ENCODE data around the gene DCAF5.

DNA sequence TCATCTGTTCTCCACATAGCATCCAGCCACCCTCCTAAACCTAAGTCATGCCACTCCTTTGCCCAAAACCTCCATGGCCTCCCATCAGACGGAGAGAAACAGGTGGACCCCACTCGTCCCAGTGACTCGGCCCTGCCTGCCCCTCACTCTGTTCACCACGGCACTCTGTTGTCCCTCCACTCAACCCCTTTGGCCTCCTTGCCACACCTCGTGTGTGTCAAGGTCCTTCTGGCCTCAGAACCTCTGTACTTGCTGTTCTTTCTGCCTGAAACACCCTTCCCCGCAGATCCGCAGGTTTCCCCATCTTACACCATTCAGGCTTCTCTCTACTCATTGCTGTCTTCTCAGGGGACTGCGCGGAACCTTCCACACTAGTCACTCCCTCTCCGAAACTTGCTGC, 149.3 kb downstream of the DCAF5 start:
- TF ChIP-seq CTCF (IDR thresholded peaks at IDR 0.05) (no peak), EZH2 (IDR thresholded peaks at IDR 0.05; ENCODE audit: borderline replicate concordance, insufficient read depth, low read depth, low read length, poor library complexity, severe bottlenecking) (no peak)

Measured in B cell (primary cell).